HG03280 (cell line): ENCODE results near the gene CATSPERB.
"Not testable (repeated sequence)": the region's sequence is repeated elsewhere in the genome, so short reads cannot be mapped to it uniquely, and the experiment has no call there.

Experiments
- ATAC-seq: cut with Tn5 transposase; IDR thresholded peaks from one replicate; pipeline ENCODE4 v1.9.1; 2021; ENCODE audit warnings: mild to moderate bottlenecking, moderate library complexity; ENCODE audit not compliant: unreplicated experiment

CATSPERB gene, protein sequence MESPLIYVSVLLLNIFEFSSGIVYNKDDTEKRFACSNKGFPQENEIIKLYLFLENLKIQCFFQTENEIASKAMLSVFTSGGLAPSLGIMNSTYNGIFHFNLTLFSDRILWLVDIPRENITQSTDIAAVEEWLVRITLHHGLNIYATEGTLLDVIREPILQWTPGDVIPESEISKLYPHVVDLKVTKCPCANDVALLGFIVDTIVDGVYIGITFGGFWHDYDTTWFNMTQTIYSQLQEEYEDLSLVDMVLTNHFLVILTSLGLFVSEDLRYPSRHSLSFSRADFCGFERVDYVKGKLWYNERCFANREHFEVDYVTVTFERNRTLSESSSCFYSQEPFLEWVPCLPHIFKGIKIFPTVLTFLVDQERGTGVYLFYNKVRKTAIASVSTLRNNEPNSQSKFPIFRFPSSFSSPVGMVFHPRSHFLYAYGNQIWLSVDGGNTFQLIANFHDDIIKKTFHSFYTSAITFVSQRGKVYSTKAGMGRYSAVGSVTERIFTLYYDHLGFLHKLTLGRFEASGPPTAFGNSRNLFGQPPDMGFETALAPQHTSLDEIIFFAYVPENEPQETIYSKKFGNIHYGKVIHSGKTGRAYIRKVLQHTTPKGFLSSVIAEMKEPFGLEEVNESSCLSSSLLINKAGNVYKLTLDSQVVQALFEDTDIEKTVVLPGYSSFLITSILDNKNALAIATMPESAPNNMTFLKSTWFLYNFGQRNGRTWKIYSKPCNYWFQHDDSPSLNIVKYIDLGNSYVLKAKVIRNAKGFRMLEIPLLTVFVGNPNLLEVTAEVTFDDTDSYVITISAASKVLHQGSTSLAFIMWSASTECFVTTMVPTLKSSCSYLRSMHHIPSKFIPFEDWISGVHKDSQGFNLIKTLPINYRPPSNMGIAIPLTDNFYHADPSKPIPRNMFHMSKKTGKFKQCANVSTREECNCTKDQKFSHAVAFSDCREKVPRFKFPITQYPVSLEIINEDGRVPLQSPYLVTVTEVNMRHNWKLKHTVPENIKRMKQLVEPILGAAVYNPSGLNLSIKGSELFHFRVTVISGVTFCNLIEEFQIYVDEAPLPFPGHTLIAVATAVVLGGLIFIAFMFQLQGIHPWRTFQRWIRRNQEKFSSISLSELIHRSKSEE

DNA sequence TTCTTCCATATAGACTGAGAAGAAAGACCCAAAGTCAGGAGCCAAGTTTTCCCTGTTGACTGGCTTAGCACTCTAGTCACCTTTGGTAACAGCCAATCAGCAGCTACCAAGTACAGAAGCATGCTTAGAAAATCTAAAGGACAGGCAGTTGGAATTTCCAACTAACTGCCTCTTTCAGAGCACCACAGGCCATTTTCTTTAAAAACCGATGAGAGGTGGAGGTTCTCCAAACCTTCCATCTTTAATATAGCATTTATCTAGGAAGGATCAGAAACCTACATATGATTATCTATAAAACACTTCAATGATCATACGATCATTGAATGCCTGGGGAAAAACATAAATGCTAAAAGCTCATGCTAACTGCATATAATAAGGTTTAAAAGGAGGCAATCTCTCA, at the start of gene CATSPERB:
Gene CATSPERB (minus strand): TSS at position 101 of the 400 bp plus-strand sequence. CDS start 2,607 bp downstream, outside the sequence.
- no peak for ATAC-seq

DNA sequence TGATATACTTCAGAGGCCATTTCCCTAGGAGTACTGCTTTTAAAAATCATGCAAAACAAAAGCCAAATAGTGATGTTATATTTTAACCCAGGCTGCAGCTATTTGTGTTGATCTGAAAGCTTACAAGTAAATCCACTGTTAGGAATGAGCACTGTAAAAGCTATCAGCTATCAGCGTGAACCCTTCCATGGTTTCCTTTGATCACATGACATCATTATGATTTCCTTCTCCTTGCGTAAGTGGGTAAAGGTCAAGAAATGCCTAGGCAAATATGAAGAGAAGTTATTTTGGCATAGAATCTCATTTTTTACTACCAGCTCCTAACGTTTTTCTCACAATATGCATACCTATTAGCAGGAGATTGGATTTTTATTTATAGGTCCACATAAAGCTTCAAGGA, 48.6 kb upstream of the CATSPERB start:
- no peak for ATAC-seq

DNA sequence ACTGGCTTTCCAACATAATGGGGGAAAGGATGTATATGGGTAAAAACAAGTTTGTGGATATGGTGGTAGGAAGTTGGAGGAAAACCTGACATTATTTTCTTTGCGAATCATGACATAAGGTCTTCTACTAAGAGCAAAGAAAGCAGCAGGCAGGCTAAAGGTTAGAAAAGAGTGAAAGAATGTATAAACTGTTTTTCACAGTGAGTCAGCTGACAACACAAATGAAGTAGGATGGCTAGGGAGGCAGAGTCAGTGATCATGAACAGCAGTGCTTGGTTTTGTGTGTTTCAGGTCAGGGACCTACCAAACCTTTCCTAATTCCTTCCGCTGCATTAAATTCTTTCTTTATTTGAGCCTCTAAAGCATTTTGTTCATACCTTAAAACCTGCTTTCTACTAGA, 46.3 kb upstream of the CATSPERB start:
- no peak for ATAC-seq

DNA sequence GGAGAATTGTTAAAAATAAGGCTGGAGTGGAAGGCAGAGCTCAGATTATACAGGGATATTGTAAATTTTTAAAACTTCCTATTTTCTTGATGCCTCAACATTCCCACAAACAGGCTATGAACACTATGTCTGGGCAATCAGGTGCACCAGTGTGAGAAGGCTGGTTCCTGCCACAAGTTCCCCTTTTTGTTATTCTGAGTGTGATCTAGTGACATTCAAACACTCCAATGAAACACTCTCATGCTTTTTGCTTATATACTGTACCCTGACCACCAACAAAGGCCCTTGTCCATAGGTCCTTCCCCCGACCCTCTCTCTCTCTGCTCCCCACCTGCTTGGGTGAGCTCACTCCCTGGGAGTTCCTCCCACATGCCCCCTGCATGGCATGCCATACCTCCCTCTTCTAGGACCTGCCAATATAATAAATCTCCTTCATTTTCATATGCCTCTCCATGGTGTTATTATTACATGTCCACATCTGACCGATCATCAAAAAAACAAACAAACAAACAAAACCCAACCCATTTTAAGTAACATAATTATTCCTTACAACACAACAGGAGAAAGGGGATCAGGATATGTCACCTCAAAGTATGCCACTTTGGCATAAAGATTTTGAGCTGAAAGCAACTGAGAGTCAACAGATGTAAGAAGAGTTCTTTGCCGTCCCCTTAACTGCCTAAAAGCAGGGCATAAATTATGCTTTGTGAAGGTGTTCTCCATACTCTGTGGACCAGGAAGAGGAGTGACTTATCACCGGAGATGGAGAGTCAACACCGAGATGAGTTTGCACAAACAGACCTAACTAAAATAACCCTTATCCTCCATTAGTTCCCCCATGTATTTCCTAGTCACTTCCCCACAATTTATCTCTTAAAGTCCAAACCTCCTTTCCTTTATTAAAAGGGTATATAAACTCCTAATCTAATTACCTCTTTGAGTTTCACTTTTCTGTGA, 42.5 kb upstream of the CATSPERB start:
- ATAC-seq: no peak

DNA sequence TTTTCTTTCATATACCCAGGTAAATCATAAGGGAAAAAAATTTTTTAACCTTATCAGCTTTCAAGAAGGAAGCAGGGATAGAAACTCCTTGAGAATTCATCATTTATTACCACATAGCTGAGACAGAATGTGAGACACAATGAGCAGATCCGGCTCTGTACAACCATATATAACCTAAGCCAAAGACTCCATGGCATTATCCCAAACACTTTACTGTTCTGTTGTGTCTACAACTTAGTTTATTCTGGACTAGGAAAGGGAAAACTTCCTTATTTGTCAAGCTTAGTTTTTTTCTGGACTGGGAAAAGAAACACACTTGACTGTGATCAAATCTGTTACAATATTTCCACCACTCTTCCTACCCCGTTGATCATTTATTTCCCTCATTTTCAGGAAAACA, 38.3 kb upstream of the CATSPERB start:
- ATAC-seq: no peak

DNA sequence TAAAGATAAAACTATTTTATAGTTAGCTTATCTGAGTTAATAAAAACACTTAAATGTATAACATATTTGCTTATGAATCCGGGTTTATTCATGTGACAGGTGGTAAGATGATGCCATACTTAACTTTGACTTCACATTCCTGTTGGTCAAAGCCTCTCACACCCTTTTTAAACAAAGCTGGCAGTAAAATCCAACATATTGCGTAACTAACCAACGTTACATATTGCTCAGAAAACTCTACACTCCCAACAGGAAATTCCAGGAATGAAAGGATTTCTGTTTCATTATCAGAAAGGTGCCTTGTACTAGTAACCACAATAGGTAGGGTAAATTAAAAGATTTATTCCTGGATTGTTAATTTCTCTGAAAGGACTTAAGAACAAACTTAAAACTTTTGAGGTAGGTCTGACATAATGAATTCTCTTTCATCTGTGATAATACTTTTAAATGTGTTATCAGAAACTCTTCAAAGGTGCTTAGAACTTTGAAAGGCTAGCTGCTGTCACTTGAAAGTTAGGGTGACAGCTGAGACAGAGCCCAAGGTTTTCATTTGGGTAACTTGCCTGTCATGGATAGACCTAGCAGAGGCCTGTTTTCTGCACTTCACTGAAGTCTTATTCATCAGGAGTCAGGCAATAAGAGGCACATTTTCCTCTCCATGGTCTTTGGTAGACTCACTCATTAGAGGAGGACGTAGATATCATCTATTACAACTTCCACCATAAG, 23.8 kb upstream of the CATSPERB start:
- ATAC-seq: no peak

DNA sequence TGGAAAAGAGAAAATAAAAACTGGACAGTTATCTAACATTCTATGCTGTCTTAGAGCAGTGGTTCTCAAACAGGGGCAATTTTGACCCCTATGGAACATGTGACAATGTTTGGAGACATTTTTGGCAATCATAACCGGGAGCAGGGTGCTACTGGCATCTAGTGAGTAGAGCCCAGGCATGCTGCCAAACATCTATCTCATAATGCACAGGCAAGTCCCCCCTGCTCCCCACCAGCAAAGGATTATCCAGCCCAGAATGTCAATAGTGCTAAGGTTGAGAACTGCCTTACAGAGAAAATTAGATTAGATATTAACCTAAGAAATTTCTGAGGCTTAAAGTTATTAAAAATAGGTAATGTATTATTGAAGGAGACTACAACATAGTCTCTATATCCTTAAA, 22.9 kb upstream of the CATSPERB start:
- ATAC-seq: no peak

DNA sequence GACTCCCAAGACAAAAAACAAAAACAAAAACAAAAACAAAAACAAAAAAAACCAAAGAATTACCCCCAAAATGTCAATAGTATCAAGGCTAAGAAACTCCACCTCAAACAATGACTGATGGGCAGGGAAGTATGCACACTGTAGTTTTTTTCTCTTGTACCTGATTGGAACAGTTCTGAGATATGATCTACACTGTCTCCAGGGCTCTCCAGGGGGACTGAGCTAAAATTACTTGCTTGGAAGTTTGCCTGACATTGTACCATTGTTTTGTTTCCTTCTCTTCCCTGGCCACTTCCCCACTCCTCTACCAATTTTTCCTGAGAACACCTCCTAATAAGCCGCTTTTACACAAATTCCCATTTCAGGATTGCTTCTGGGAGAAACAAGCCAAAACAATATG, 22.3 kb upstream of the CATSPERB start:
- no peak for ATAC-seq

DNA sequence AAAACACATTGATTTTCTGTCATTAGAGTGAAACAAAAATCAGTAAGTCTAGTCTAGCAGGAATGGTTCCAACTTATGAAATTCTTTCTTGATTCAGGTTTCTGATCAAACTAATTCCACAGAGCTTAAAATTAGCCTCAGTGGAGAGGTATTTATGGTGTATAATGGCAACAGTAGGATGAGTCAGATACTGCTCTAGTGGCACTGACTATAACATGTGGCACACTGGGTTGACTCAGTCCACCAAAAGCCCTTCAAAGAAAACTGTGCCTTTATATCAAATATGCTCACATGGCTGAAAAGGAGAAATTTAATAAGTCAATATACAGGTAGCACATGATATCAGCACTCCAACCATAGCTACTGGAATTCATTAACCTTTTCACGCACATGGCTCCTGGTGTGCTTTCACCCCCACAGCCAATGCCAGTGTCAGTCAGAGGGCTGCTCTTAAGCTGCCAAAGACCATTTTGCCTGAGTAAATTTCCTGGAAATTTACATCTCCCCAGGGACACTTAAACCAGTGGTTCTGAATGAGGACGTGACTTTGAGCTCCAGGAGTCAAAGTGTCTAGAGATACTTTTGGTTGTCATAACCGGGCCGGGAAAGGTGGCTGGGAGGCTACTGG, 21.7 kb upstream of the CATSPERB start:
- ATAC-seq: no peak

DNA sequence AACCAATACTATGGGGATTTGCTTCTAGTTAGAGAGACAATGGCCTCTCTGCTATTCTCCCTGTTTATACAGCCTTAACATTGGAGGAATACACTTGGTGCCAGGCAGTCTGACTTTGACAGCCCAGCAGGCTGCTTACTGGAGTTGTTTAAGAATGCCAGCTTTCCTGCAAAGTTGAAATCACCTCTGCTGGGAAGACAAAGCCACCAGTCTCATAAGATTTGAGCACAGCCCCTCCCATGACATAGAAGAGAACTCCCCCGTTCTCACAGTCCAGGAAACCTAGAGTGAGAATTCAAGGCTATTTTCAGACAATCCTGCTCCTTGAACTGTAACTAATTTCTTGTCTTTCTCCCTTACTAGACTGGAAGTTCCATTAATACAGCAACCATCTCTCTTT, 21.1 kb upstream of the CATSPERB start:
- no peak for ATAC-seq

DNA sequence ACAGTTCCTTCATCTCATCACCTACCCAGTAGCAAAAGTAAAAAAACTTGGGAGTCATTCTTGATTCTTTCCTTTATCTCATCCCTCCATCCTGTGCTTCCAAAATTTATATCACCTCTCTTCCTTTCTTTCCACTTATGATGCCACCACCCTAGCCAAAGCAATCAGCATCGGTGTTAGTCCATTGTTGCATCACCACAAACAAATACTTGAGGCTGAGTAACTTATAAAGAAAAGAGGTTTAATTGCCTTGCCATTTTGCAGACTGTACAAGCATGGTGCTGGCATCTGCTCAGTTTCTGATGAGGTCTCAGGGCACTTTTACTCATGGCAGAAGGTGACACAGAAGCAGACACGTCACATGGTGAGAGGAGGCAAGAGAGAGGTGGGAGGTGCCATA, 19.8 kb upstream of the CATSPERB start:
- no peak for ATAC-seq

DNA sequence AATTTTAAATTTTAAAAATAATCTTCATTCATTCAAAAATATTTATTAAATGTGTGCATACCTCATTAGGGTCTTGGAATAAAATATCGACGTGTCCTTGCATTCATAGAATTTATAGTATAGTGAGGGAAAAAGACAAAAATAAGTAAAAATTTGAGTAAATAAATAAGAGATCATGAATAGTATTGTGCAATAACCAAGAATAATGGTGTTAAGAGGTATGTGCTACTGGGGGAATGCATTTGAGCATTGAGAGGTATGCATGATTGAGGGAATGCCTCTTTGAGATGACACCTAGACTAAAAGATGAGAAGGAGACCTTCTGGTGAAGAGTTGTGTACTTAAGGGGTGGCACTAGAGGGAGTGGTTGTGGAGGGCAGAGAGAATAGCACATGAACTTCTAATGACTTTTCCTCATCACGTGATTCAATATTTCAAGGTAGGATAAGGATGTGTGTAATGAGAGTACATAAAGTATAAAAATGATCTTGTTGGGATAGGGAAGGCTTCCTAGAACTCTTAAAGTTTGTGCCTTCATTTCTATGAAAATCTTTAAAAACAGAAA, 18.8 kb upstream of the CATSPERB start:
- no peak for ATAC-seq

DNA sequence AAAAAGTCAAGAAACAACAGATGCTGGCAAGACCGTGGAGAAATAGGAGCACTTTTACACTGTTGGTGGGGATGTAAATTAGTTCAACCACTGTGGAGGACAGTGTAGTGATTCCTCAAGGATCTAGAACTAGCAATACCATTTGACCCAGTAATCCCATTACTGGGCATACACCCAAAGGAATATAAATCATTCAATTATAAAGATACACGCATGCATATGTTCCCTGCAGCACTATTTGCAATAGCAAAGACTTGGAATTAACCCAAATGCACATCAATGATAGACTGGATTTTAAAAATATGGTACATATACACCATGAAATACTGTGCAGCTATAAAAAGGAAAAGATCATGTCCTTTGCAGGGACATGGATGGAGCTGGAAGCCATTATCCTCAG, 18.0 kb upstream of the CATSPERB start:
- ATAC-seq: no peak

DNA sequence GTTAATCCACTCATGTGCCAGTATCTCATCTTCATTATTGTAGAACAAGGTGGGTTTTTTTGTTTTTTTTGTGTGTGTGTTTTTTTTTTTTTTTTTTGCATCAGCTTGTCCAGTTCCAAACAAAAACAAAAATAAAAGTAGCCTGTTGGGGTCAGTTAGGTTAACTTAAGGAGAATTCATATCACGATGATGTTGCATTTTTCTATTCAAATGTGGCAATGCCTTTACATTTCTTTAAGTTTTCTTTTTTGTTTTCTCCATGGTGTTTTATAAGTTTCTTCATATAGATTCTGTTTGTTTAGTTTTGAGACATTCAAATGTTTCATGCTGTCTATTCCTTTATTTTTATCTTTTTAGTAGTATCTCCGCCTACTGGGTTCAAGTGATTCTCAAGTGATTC, 16.2 kb upstream of the CATSPERB start:
- ATAC-seq: no peak

DNA sequence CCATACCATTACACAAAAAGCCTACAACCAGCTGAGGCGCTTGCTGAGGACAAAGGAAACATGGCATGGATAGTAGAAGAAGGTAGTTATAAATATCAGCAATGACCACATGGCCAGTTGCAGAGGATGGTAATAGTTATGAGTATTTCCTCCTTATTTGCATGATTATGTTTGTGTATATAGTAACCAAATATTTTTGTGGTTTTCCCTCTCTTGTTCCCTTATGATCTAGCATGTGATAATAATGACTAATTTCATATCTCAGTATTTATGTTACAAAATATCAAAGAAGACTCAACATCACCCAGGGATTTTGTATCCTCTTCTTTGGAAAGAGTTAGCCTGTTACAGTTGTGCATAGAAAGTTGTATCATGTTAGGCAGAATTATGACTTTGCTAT, 13.5 kb upstream of the CATSPERB start:
- ATAC-seq: no peak

DNA sequence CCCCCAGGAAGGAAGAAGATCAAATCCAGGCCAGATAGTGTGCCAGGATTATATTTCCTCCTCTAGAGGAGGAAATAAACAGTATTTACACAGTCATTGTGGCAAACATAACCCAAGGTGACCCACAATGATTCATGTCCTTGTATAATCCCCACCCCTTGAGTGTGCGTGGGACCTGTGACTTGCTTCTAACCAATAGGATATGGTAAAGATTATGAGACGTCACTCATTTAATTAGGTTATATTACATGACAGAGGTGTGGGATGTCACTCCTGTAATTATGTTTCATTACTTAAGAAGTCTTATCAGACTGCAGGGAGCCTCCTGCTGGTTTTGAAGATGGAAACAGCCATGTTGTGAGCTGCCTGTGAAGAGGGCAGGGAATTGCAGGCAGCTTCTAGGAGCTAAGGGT, 12.2 kb upstream of the CATSPERB start:
- ATAC-seq: no peak

DNA sequence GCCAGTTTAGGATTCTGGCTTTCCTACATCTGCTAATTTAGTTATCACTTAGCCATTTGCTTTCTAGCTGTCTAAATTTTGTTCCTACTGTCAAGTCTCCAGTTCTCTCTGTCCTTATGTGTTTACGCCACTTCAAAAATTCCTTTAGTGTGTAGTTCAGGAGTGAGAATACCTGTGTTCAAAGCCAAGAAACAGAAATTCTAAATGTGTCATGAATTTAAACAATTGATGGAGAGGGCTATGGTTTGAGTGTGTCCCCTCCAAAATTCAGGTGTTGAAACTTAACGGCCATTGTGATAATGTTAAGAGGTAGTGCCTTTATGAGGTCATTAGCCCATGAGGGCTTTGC, 11.4 kb upstream of the CATSPERB start:
- ATAC-seq: no peak

DNA sequence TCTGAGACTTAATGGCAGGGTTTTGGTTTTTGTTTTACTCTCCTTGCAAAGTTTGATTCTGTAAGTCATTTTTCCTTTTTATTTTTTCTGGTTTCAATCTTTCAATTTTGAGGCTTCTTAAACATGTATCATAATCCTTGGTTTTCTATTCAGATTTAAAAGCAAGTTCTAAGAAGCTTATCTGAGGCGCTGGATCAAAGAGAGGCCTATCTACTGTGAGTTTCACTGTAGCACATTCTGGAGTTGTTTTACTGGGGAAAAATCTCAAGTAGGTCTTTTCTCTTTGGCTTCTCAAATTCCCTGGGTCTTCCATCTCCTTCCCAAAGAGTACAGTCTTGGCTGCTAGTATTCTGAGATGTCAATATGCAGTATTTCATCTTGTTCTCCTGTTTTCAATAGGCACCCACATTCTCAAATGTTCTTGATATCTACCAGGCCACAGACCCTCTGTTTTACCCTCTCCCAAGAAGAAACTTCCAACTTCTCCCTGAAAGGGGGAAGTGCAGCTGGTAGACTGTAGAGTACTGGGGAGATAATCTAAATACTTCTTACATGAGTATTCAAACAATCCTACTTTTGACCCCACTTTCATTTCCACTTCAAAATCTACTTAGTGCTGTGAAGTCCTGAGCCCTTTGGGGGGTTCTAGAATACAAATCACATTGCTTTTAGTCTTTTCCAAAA, 10.9 kb upstream of the CATSPERB start:
- no peak for ATAC-seq

DNA sequence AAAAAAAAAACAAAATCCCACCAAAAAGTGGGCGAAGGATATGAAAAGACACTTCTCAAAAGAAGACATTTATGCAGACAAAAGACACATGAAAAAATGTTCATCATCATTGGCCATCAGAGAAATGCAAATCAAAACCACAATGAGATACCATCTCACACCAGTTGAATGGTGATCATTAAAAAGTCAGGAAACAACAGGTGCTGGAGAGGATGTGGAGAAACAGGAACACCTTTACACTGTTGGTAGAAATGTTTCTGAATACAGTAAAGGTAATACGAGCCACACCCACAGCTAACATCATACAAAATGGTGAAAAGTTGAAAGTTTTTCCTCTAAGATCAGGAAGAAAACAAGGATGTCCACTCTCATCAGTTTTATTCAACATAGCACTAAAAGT, 8.0 kb upstream of the CATSPERB start:
- not testable (repeated sequence) for ATAC-seq
